ENCODE measurements around the gene LYPLAL1.

Gene LYPLAL1

GRCh38 chr1:219210067-219210466 is 36.4 kb downstream of the LYPLAL1 start:
- no peak overlapping the region for H3K4me3 ChIP-seq (ENCODE audit: low read depth, low read length)
- TF ChIP-seq CTCF (IDR thresholded peaks at IDR 0.05; ENCODE audit: low read depth, low read length), result no peak

- H3K4me3 ChIP-seq (ENCODE audit: low read depth, low read length), result no peak overlapping the region
- no peak for TF ChIP-seq CTCF (IDR thresholded peaks at IDR 0.05; ENCODE audit: low read depth, low read length)
Measured at GRCh38 chr1:219215477-219215876, 41.8 kb downstream of the LYPLAL1 start.

- H3K4me3 ChIP-seq (ENCODE audit: low read depth, low read length), result no peak overlapping the region
- TF ChIP-seq CTCF (IDR thresholded peaks at IDR 0.05; ENCODE audit: low read depth, low read length), result no peak
Measured at GRCh38 chr1:219220945-219221344, 47.3 kb downstream of the LYPLAL1 start.

GRCh38 chr1:219223496-219223895 is 49.8 kb downstream of the LYPLAL1 start:
- no peak for TF ChIP-seq CTCF (IDR thresholded peaks at IDR 0.05; ENCODE audit: low read depth, low read length)
- no peak overlapping the region for H3K4me3 ChIP-seq (ENCODE audit: low read depth, low read length)

GRCh38 chr1:219226196-219226595 is 52.5 kb downstream of the LYPLAL1 start:
- H3K4me3 ChIP-seq (ENCODE audit: low read depth, low read length), result no peak overlapping the region
- no peak for TF ChIP-seq CTCF (IDR thresholded peaks at IDR 0.05; ENCODE audit: low read depth, low read length)

- H3K4me3 ChIP-seq (ENCODE audit: low read depth, low read length), result no peak overlapping the region
- TF ChIP-seq CTCF (IDR thresholded peaks at IDR 0.05; ENCODE audit: low read depth, low read length), result no peak
Measured at GRCh38 chr1:219227360-219228057, 53.8 kb downstream of the LYPLAL1 start.

- no peak overlapping the region for H3K4me3 ChIP-seq (ENCODE audit: low read depth, low read length)
- TF ChIP-seq CTCF (IDR thresholded peaks at IDR 0.05; ENCODE audit: low read depth, low read length), result no peak
Measured at GRCh38 chr1:219228058-219228419, 54.4 kb downstream of the LYPLAL1 start.
